Thoracic aorta (tissue), 2 donors: ENCODE results near the gene CNTN1. TPM values are rescaled to one million over a fixed set of nuclear protein-coding genes. Genes with fewer than 3 reads are reported as not detected.

Experiments used
- ATAC-seq: fragments of 150-250 bp; one replicate; pipeline ENCODE4 v1.8.0; 2017; ENCODE audit warnings: low read depth; ENCODE audit not compliant: insufficient number of reproducible peaks, low FRiP score
- DNase-seq: peaks from one replicate; pipeline ENCODE4 v3.0.0-alpha.2; 2020; ENCODE audit warnings: low spot score
- H3K27ac ChIP-seq, 2 donors: fragments of 200-600 bp; sonication (generic); 1 replicate in 1 of 2; 2 replicates in 1 of 2; pipeline ENCODE4 v1.5.1; 2016; ENCODE audit warnings: mild to moderate bottlenecking in 2 of 2, moderate library complexity in 2 of 2
- H3K27me3 ChIP-seq: fragments of 200-600 bp; sonication (generic); replicated peaks from 2 replicates; pipeline ENCODE4 v1.6.0; 2016; ENCODE audit warnings: mild to moderate bottlenecking; ENCODE audit not compliant: insufficient read depth
- H3K36me3 ChIP-seq: fragments of 200-600 bp; sonication (generic); one replicate; pipeline ENCODE4 v1.5.1; 2016
- H3K4me1 ChIP-seq, 2 donors: fragments of 200-600 bp; sonication (generic); 1 replicate in 1 of 2; 2 replicates in 1 of 2; pipeline versions ENCODE4 v1.5.1 to v1.6.0; 2016; ENCODE audit warnings: low read depth in 2 of 2, mild to moderate bottlenecking in 1 of 2; ENCODE audit not compliant: control insufficient read depth in 1 of 2
- H3K4me3 ChIP-seq: fragments of 200-600 bp; sonication (generic); 2 replicates; pipeline ENCODE4 v1.5.1; 2016; ENCODE audit warnings: mild to moderate bottlenecking
- H3K9me3 ChIP-seq: fragments of 200-600 bp; sonication (generic); 2 replicates; pipeline ENCODE4 v1.5.1; 2016
- CTCF ChIP-seq: fragments of 200-600 bp; sonication (generic); IDR thresholded peaks from one replicate; pipeline ENCODE4 v1.5.1; 2019; ENCODE audit warnings: antibody characterized with exemption
- total RNA-seq, 2 donors: library from RNA; depleted of rRNA; stranded (reverse); fragments of >200 nt; gene quantifications; one replicate each; pipeline versions ENCODE4 v1.1.0 to v1.2.3, GENCODE V29; 2016

Gene CNTN1
- total RNA-seq, 2 donors from 2014 or later: 16.1 to 42.8 TPM

GRCh38 chr12:40970320-40970907 lies 278.2 kb downstream of the CNTN1 start:
- Histone ChIP-seq H3K27me3 (no peaks in the 10 kb centered on the region), H3K4me1 (no peaks in the 10 kb centered on the region), H3K27ac (no peak overlapping the region), H3K9me3 (no peaks in the 10 kb centered on the region), H3K36me3 (no peaks in the 10 kb centered on the region), H3K4me3 (no peak overlapping the region)
- no peak for ATAC-seq
- no peak for TF ChIP-seq CTCF
- DNase-seq: no peak

GRCh38 chr12:40971911-40972310 lies 279.7 kb downstream of the CNTN1 start:
- H3K36me3 ChIP-seq: no peaks in the 10 kb centered on the region
- H3K4me3 ChIP-seq: no peak overlapping the region
- no peak overlapping the region for H3K27ac ChIP-seq
- DNase-seq (no peak), ATAC-seq (no peak)
- TF ChIP-seq CTCF: no peak
- H3K4me1 ChIP-seq: no peaks in the 10 kb centered on the region
- H3K9me3 ChIP-seq: no peaks in the 10 kb centered on the region
- no peaks in the 10 kb centered on the region for H3K27me3 ChIP-seq

DNA sequence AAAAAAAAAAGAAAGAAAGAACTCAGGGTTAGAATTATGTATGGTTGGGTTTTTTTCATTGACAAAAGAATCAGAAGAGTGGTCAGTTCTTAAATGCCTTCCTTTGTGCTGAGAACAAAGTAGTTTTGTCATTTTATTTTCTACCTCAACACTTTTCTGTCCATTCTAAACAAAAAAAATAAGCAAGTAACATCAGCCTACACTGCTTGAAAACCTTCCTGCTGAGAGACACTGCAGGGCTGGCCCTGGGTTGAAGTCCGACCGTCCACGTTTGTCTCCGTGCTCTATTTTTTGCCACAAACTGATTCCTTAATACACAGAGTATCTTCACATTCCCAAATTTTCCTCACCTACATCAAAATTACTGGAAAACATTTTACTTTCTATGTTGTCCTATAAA lies 284.3 kb downstream of the CNTN1 start:
- H3K4me3 ChIP-seq: no peak overlapping the region
- TF ChIP-seq CTCF: no peak
- H3K9me3 ChIP-seq: no peaks in the 10 kb centered on the region
- DNase-seq (no peak), ATAC-seq (no peak)
- no peaks in the 10 kb centered on the region for H3K4me1 ChIP-seq
- no peak overlapping the region for H3K27ac ChIP-seq
- H3K27me3 ChIP-seq: no peaks in the 10 kb centered on the region
- no peaks in the 10 kb centered on the region for H3K36me3 ChIP-seq

GRCh38 chr12:40980427-40980961 lies 288.3 kb downstream of the CNTN1 start:
- Histone ChIP-seq H3K36me3 (no peaks in the 10 kb centered on the region), H3K27me3 (no peaks in the 10 kb centered on the region), H3K4me1 (no peaks in the 10 kb centered on the region), H3K4me3 (no peak overlapping the region), H3K27ac (no peak overlapping the region), H3K9me3 (peaks cover 3% of the 10 kb centered on the region)
- ATAC-seq: no peak
- TF ChIP-seq CTCF: no peak
- DNase-seq: no peak

DNA sequence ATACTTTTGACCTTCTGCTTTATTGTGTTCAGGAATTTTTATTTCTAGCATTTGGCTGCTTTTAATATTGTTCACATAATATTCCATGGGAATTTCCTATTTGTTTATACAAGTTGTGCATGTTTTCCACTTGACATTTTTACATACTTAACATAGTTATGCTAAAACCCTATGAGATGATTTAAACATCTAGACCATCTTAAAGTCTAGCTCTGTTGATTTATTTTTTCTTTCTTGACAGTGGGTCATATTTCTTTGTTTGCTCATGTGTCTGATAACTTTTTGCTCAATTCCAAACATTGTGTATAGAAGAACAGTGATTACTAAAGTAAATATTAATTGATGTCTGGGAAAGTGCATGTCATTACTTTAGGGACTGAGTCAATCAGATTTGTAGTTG lies 293.8 kb downstream of the CNTN1 start:
- DNase-seq: no peak
- no peaks in the 10 kb centered on the region for H3K27me3 ChIP-seq
- H3K9me3 ChIP-seq: peaks cover 3% of the 10 kb centered on the region
- no peak overlapping the region for H3K27ac ChIP-seq
- ATAC-seq: no peak
- peaks cover 0 to 14% of the 10 kb centered on the region in 2 donors for H3K4me1 ChIP-seq
- no peak overlapping the region for H3K4me3 ChIP-seq
- TF ChIP-seq CTCF: no peak
- no peaks in the 10 kb centered on the region for H3K36me3 ChIP-seq
